UCSD-AML1 (cell line): ENCODE results near the gene PLXND1.
"Not testable (repeated sequence)": the region's sequence is repeated elsewhere in the genome, so short reads cannot be mapped to it uniquely, and the experiment has no call there.

ENCODE experiments used
- DNase-seq: peaks from one replicate; lab custom pipeline; 2025; ENCODE audit not compliant: unreplicated experiment; lab: John Stamatoyannopoulos, UW

Gene PLXND1

GRCh38 chr3:129552287-129553050, 54.0 kb downstream of the PLXND1 start:
- DNase-seq: no peak

- no peak for DNase-seq
These were observed 56.7 kb downstream of the PLXND1 start for GRCh38 chr3:129549805-129550204.

- no peak for DNase-seq
These were observed 57.3 kb downstream of the PLXND1 start for GRCh38 chr3:129549006-129549800.

- DNase-seq: no peak
These were observed 58.1 kb downstream of the PLXND1 start for GRCh38 chr3:129548104-129548965.

GRCh38 chr3:129547241-129547640, 59.2 kb downstream of the PLXND1 start:
- DNase-seq: no peak

GRCh38 chr3:129545951-129546350, 60.5 kb downstream of the PLXND1 start:
- DNase-seq: not testable (repeated sequence)

DNA sequence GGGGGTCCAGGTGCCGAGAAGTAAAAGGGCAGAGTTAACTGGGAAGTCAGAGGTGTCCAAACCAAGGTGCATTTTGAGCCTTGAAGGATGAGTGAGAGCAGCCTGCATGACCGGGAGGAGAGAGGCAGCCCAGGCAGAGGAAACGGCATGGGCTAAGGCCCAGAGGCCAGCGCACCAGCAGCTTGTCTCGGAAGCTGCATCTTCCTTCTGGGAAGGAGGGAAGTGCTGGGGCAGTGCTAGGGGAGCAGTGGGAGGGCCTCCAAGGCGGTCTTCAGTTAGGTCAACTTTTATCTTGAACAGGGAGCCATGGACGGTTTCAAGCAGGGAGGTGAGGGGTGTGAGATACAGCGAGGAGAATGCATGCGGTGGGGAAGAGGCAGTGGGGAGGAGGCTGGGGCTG, 62.5 kb downstream of the PLXND1 start:
- no peak for DNase-seq

DNA sequence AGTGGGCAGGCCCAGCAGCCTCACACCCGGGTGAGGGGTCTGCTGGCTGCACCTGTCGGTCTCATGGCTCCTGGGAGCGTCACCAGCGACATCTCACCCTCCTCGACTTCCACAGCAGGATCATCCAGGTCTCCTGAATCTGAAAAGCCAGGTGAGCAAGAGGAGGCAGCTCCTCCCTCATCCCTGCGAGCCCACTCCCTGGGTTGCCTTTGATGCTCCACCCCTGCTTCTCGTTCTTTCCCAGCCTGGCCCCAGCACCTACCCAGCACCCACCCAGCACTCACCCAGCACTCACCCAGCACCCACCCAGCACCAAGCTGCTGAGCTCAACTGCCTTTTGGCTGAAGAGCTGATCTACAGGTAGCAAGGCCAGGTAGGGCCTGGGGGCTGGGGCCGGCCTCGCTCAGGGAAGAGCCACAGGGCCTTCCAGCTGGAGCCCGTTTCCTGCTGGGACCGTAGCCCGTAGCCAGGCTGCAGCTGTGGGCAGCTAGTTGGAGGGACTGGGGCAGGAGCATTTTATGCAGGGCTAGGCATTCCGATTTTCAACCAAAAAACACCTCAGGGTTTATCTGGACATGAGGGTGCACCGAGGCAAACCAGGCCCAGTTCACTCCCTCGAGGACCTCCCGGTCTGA, 63.2 kb downstream of the PLXND1 start, which contains the start of gene H1-8:
Gene H1-8 (plus strand): TSS at position 20 of the 635 bp plus-strand sequence. CDS start 44 bp downstream, at position 64.
- no peak for DNase-seq

DNA sequence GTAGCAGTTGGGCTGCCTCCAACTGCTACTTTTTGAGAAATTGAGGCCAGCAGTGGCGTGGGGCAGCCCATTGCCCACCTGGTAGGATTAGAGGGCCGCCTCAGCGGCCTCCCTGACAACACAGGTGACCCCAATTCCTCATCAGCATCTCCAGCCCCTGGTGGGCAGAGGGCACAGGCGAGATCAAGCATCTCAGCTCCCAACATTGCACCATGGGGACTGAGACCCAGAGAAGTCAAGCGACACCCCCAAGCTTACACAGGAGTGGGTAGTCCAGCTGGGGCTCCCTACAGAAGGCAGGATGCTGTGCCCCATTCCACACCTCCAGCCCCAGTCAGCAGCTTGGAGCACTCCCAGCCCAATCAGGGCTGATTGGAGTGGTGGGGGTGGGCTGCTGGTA, 63.7 kb downstream of the PLXND1 start:
- no peak for DNase-seq

- no peak for DNase-seq
These were observed 65.5 kb downstream of the PLXND1 start for GRCh38 chr3:129540776-129541516.

GRCh38 chr3:129539206-129539605, 67.3 kb downstream of the PLXND1 start:
- no peak for DNase-seq

DNA sequence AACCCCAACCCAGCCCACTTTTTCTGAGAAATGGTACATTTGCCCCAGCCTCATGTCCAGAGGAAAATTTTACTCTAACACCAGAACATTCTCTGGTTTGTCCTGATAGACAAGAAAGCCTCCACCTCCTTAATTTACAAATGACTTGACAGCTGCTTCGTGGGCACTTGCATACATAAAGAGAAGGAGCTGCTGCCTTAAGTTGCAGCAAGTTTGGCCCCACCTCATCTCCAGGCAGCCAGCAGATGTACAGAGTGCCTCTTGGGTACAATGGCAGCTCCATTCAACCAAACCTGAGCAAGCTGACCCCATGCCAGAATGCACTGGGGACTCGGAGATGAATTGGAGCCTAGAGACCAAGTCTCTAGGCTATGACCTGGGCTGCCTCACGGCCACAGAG, 69.7 kb downstream of the PLXND1 start:
- DNase-seq: no peak

GRCh38 chr3:129536374-129536667, 70.2 kb downstream of the PLXND1 start:
- DNase-seq: no peak

DNA sequence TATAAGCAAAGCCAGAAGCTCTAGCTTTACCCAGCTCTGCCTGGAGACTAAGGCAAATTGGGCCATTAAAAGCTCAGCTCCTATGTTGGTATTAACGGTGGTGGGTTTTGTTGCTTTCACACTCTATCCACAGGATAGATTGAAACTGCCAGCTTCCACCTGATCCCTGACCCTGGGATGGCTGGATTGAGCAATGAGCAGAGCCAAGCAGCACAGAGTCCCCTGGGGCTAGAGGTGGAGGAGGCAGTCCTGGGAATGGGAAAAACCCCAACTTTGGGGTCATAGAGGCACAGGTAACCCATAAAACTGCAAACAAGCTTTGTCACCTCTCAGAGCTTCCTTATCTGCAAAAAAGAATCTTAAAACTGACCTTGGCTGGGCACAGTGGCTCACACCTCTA, 71.4 kb downstream of the PLXND1 start:
- DNase-seq: no peak

GRCh38 chr3:129534428-129535027, 71.9 kb downstream of the PLXND1 start:
- no peak for DNase-seq

DNA sequence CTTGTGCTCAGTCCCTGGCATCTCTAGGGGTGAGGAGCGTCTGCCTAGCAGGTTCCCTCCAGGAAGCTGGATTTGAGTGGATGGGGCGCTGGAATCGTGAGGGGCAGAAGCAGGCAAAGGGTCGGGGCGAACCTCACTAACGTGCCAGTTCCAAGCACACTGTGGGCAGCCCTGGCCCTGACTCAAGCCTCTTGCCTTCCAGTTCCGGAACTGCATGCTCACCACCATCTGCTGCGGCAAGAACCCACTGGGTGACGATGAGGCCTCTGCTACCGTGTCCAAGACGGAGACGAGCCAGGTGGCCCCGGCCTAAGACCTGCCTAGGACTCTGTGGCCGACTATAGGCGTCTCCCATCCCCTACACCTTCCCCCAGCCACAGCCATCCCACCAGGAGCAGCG, 73.1 kb downstream of the PLXND1 start:
- DNase-seq: no peak

DNA sequence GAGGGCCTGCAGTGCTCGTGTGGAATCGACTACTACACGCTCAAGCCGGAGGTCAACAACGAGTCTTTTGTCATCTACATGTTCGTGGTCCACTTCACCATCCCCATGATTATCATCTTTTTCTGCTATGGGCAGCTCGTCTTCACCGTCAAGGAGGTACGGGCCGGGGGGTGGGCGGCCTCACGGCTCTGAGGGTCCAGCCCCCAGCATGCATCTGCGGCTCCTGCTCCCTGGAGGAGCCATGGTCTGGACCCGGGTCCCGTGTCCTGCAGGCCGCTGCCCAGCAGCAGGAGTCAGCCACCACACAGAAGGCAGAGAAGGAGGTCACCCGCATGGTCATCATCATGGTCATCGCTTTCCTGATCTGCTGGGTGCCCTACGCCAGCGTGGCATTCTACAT, 74.2 kb downstream of the PLXND1 start:
- no peak for DNase-seq

DNA sequence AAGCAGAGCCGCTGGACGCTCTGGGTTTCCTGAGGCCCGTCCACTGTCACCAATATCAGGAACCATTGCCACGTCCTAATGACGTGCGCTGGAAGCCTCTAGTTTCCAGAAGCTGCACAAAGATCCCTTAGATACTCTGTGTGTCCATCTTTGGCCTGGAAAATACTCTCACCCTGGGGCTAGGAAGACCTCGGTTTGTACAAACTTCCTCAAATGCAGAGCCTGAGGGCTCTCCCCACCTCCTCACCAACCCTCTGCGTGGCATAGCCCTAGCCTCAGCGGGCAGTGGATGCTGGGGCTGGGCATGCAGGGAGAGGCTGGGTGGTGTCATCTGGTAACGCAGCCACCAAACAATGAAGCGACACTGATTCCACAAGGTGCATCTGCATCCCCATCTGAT, 74.8 kb downstream of the PLXND1 start:
- no peak for DNase-seq

DNA sequence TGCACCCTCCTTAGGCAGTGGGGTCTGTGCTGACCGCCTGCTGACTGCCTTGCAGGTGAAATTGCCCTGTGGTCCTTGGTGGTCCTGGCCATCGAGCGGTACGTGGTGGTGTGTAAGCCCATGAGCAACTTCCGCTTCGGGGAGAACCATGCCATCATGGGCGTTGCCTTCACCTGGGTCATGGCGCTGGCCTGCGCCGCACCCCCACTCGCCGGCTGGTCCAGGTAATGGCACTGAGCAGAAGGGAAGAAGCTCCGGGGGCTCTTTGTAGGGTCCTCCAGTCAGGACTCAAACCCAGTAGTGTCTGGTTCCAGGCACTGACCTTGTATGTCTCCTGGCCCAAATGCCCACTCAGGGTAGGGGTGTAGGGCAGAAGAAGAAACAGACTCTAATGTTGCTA, 75.7 kb downstream of the PLXND1 start:
- DNase-seq: no peak

- DNase-seq: no peak
These were observed 76.2 kb downstream of the PLXND1 start for GRCh38 chr3:129530251-129530791.
